GM12878 (cell line): ENCODE measurements around the gene VTCN1.

Experiments used
- CEBPZ ChIP-seq: fragments of 150-350 bp; IDR thresholded peaks from 2 replicates; pipeline ENCODE4 v1.6.1; 2016; ENCODE audit warnings: low read depth, low read length
- CTCF ChIP-seq, 3 experiments: IDR thresholded peaks in 2 of 3; conservative IDR thresholded peaks in 1 of 3; 2 replicates each; pipeline ENCODE4 v1.5.1; 2011; ENCODE audit warnings: low read depth in 3 of 3, low read length in 3 of 3, mild to moderate bottlenecking in 3 of 3, control low read depth in 2 of 3, moderate library complexity in 2 of 3, inconsistent platforms in 1 of 3, mixed read lengths in 1 of 3; ENCODE audit not compliant: control insufficient read depth in 2 of 3, insufficient read depth in 1 of 3; ENCODE audit errors: extremely low read depth in 1 of 3
- MTA2 ChIP-seq: fragments of 450-650 bp; IDR thresholded peaks from 2 replicates; pipeline ENCODE4 v1.6.1; 2016; ENCODE audit warnings: low read depth, mild to moderate bottlenecking, moderate library complexity
- MYC ChIP-seq: IDR thresholded peaks from 2 replicates; pipeline ENCODE4 v1.6.1; 2011; ENCODE audit warnings: mild to moderate bottlenecking, low read length, moderate library complexity, inconsistent platforms; ENCODE audit not compliant: insufficient read depth, insufficient replicate concordance, insufficient read length, severe bottlenecking
- POLR2A ChIP-seq: IDR thresholded peaks from 2 replicates; pipeline ENCODE4 v1.6.1; 2011; ENCODE audit warnings: low read depth, mild to moderate bottlenecking, low read length
- RFX5 ChIP-seq: IDR thresholded peaks from 2 replicates; pipeline ENCODE4 v1.6.1; 2011; ENCODE audit warnings: low read depth, low read length, improper control_type of control experiment
- ZNF622 ChIP-seq: fragments of 450-650 bp; IDR thresholded peaks from 2 replicates; pipeline ENCODE4 v1.6.1; 2017; ENCODE audit warnings: mild to moderate bottlenecking, inconsistent platforms

GRCh38 chr1:117146072-117146471, 64.7 kb downstream of the VTCN1 start:
- TF ChIP-seq MTA2: no peak
- TF ChIP-seq CTCF (IDR thresholded peaks at IDR 0.05 in 2 of 3, conservative IDR thresholded peaks at IDR 0.05 in 1 of 3; ENCODE audit: control insufficient read depth in 2 of 3, extremely low read depth in 1 of 3, insufficient read depth in 1 of 3, low read depth in 3 of 3, low read length in 3 of 3): no peak
- TF ChIP-seq POLR2A: no peak
- no peak for TF ChIP-seq ZNF622
- no peak for TF ChIP-seq CEBPZ
- TF ChIP-seq MYC: no peak
- no peak for TF ChIP-seq RFX5
